ENCODE measurements around the gene GRAMD4. TPM values are rescaled to one million over a fixed set of nuclear protein-coding genes. Genes with fewer than 3 reads are reported as not detected.
A peak's percentile ranks its signal among the peaks of the same experiment; 100 is the strongest.

GRAMD4 gene
- total RNA-seq, 2 donors from 2014 or later: 15.9 to 18.6 TPM

GRCh38 chr22:46593996-46594946 is 25.9 kb upstream of the GRAMD4 start:
- intact Hi-C loops (cut with DNase I): no loop called here
- DNase-seq (ENCODE audit: low spot score): no peak

GRCh38 chr22:46594947-46595298 is 25.3 kb upstream of the GRAMD4 start:
- DNase-seq (ENCODE audit: low spot score): no peak
- intact Hi-C loops (cut with DNase I): no loop called here

DNA sequence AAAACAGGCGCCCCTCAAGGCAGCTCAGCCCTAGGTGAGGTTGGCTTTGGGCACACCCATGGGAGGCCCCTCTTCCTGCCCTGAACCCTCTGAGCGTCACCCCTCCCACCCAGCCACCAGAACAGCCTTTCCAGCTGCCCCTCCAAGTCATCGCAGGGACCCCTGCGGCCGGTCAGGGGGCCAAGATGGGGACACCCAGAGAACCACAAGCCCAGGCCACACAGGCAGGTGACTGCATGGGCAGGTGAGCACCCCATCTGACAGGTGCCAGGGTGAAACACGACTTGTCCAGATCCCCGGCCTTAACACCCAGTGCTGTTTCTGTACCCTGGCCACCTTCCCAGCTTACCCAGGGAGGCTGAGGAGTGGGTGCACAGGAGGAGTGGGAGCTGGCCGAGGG is 24.6 kb upstream of the GRAMD4 start:
- intact Hi-C loops (cut with DNase I): no loop called here
- no peak for DNase-seq (ENCODE audit: low spot score)

DNA sequence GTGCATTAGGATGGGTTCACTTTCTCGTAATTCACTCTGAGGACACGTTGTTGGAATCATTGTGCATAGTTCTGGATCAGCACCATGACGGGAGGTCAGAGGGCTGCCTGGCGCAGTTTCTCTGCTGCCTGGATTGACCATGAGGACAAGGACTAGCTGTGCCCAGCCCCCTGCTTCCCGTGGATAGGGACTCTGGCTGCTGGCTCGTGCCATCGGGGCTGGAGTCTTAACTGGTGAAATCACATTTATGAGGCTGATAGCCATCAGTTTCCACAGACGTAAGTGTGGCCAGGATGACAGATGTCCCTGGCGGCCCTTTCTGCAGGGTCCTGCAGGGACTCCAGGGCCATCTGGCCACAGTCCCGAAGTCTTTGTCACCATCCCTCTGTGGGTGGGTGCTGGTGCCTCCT is 24.1 kb upstream of the GRAMD4 start:
- DNase-seq (ENCODE audit: low spot score): peak; percentile 92
- intact Hi-C loops (cut with DNase I): no loop called here

DNA sequence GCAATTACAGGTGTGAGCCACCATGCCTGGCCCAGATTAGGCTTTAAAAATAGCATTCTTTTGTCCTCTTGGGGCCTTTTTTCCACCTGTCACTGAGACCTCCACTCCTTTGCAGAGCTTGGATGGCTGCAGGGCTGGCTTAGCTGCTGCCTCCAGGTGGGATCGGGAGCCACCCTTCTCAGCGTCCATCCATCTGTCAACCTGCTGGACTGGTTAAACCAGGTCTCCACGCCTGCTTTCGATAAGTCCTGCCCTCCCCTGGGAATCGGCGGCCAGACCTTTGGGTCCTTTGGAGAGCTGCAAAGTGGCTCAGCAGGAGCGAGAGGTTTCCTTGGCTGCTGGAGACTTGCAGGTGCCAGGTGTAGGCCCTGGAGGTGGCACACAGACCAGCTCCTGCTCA is 23.4 kb upstream of the GRAMD4 start:
- intact Hi-C loops (cut with DNase I): no loop called here
- DNase-seq (ENCODE audit: low spot score): no peak

DNA sequence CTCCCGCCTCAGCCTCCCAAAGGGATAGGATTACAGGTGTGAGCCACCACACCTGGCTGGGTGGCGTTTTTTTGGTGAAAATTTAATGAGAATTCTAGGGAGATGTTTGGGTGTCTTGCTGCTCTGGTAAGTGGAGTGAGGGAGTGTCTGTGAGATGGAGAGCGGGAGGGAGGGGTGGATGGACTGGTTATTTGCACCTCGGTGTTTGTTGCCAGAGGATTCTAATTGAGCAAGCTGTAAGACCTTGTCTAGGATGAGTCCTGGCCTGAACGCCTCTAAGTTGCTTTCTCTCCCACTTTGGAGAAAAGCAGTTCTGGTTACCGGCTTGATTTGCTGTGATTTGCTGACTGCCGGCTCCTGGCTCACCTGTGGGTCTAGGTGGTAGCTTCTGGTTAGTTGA is 22.0 kb upstream of the GRAMD4 start:
- DNase-seq (ENCODE audit: low spot score): no peak
- intact Hi-C loops (cut with DNase I): no loop called here

GRCh38 chr22:46598737-46599424 is 21.3 kb upstream of the GRAMD4 start:
- intact Hi-C loops (cut with DNase I): no loop called here
- DNase-seq (ENCODE audit: low spot score): no peak

DNA sequence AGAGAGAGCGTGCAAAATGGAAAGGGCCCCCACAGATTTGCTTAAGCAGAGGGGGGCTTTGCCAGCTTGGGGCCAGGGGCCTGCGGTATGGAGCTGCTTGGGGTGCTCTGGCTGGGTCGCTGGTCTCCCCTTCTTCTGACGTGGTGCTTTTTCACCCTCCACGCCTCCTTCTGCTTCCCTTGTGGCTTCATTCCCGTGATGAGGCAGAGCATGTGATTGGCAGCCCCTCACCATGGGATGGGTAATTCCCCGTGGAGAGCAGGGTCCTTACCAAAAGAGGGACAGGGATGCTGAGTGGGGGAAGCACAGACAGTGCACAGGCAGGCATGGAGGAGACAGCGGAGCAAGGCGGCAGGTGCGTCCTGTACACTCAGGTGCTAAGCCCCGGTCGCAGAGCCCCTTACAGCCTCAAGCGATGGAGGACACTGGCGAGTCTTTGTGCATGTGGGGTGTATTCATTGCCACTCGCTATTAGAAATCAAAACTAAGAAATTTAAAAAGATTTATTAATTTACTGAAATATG is 19.9 kb upstream of the GRAMD4 start:
- intact Hi-C loops (cut with DNase I): no loop called here
- no peak for DNase-seq (ENCODE audit: low spot score)

GRCh38 chr22:46602025-46602424 is 18.2 kb upstream of the GRAMD4 start:
- no peak for DNase-seq (ENCODE audit: low spot score)
- intact Hi-C loops (cut with DNase I): no loop called here

DNA sequence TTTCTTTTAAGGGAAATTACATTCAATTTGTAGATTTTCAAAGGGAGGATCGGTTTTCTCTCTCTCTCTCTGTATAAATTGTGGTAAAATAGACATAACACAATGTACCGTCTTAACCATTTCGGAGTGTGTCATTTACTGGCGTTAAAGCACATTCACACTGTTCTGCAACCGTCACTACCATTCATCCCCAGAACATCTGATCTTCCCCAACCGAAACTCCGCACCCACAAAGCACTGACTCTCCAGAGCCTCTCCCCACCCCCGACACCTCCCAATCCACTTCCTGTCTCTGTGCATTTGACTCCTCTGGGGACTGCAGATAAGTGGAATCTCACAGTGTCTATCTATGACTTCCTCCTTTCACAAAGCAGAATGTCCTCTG is 15.9 kb upstream of the GRAMD4 start:
- no peak for DNase-seq (ENCODE audit: low spot score)
- intact Hi-C loops (cut with DNase I): no loop called here

DNA sequence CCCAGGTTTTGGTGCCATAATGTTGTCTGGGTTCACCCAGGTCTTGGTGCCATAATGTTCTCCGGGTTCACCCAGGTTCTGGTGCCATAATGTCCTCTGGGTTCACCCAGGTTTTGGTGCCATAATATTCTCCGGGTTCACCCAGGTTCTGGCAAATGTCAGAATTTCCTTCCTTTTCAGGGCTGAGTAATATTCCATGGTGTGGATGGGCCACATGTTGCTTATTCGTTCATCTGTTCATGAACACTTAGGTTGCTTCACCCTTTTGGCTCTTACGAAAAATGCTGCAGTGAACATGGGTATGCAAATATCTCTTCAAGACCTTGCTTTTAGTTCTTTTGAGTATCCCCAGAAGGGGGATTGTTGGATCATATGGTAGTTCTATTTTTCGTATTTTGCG is 15.1 kb upstream of the GRAMD4 start:
- intact Hi-C loops (cut with DNase I): no loop called here
- no peak for DNase-seq (ENCODE audit: low spot score)

- intact Hi-C loops (cut with DNase I): no loop called here
- no peak for DNase-seq (ENCODE audit: low spot score)
Measured at GRCh38 chr22:46606886-46607285, 13.3 kb upstream of the GRAMD4 start.

GRCh38 chr22:46607483-46608114 is 12.6 kb upstream of the GRAMD4 start:
- intact Hi-C loops (cut with DNase I): no loop called here
- no peak for DNase-seq (ENCODE audit: low spot score)

- no peak for DNase-seq (ENCODE audit: low spot score)
- intact Hi-C loops (cut with DNase I): no loop called here
Measured at GRCh38 chr22:46609175-46609690, 11.0 kb upstream of the GRAMD4 start.

DNA sequence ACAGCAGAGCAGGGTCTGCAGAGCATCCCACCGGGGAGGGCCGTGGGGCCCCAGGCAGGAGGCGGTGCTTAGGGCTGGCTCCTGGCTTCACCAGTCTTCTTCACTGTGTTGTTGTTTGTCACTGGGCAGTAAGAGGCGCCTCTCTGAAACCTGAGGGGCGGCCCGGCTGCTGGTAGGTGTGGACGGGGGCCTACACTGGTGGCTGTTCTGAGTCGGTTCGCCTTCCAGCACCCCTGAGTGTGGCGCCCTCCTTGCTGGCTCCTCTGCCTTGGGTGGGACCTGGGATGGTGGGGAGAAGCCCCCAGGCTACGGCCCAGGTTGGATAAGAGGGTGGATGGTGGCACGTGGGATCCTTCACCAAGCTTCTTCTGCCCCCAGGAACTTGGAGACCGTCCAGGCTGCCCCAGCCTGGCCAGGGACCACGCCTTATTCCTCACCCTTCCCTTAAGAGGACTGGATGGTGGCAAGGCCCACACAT is 10.4 kb upstream of the GRAMD4 start:
- no peak for DNase-seq (ENCODE audit: low spot score)
- intact Hi-C loops (cut with DNase I): no loop called here

DNA sequence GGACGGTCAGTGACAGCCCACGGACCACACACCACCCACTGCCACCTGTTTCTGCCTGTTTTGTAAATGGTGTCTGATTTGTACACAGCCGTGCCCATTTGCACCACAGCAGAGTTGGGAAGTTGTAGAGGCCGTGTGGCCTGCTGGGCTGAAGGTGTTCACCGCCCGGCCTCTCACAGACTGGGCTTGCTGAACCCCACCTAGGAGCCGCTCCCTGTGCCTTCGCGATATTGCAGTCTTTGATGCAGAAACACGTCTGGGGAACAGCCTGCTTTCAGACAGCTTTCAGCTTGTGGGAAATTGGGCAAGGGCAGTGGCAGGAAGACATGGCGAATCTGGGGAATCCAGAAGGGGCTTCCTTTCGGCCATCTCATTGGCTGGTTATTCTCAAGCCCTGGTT is 9.8 kb upstream of the GRAMD4 start:
- DNase-seq (ENCODE audit: low spot score): no peak
- intact Hi-C loops (cut with DNase I): no loop called here

- DNase-seq (ENCODE audit: low spot score): no peak
- intact Hi-C loops (cut with DNase I): no loop called here
Measured at GRCh38 chr22:46611189-46611588, 9.0 kb upstream of the GRAMD4 start.

- DNase-seq (ENCODE audit: low spot score): no peak
- intact Hi-C loops (cut with DNase I): no loop called here
Measured at GRCh38 chr22:46612341-46612903, 7.8 kb upstream of the GRAMD4 start.

DNA sequence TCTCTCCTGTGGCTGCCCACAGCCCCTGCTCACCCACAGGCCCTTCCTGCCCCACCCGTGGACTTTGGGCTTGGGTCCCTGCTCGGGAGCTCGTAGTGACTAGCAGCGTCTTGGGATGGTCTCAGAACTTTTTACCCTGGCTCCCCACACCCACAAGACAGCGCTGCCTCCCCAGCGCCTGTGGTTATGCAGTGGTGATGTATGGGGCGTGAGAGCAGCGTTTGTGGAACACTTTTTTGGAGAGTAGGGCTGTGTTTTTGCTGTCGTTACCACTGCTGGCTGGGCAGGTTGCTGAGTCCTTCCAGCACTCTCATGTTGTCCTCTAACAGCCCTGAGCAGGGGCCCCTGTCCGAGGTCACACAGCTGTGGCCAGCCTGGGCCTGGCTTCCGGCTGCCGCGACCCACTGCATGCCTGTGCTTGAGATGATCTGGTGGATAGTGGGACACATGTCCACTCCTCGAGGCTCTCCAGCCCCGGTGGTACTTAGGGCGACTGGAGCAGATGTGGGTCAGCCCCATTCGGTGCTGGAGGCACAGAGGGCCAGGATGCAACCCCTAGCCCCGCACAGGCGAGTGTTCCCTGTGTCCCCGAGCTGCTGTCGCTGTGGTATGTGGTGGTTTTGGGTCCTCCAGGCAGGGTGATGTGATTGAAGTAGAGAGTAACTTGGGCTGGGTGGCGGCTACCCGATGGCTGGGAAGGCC is 7.1 kb upstream of the GRAMD4 start:
- DNase-seq (ENCODE audit: low spot score): no peak
- intact Hi-C loops (cut with DNase I): no loop called here

All from posterior vena cava (tissue), 2 donors.